NK-92 (cell line): ENCODE measurements around the gene GCNT2.
"Not testable (repeated sequence)": the region's sequence is repeated elsewhere in the genome, so short reads cannot be mapped to it uniquely, and the experiment has no call there.

Experiments
- DNase-seq: peaks from one replicate; lab custom pipeline; 2025; ENCODE audit not compliant: unreplicated experiment; lab: John Stamatoyannopoulos, UW

The GCNT2 gene

GRCh38 chr6:10600681-10601080, 79.5 kb downstream of the GCNT2 start:
- DNase-seq: not testable (repeated sequence)

- DNase-seq: no peak
These were observed 82.1 kb downstream of the GCNT2 start for GRCh38 chr6:10603219-10603618.

GRCh38 chr6:10609038-10609437, 87.9 kb downstream of the GCNT2 start:
- DNase-seq: no peak

GRCh38 chr6:10610289-10610688, 89.1 kb downstream of the GCNT2 start:
- no peak for DNase-seq

- no peak for DNase-seq
These were observed 91.0 kb downstream of the GCNT2 start for GRCh38 chr6:10612161-10612560.

GRCh38 chr6:10613077-10613476, 91.9 kb downstream of the GCNT2 start:
- no peak for DNase-seq

GRCh38 chr6:10613723-10614122, 92.6 kb downstream of the GCNT2 start:
- no peak for DNase-seq

GRCh38 chr6:10615675-10616074, 94.5 kb downstream of the GCNT2 start:
- DNase-seq: no peak

- not testable (repeated sequence) for DNase-seq
These were observed 95.1 kb downstream of the GCNT2 start for GRCh38 chr6:10616266-10616665.

GRCh38 chr6:10617008-10617696, 96.0 kb downstream of the GCNT2 start:
- no peak for DNase-seq

GRCh38 chr6:10618409-10618808, 97.3 kb downstream of the GCNT2 start:
- DNase-seq: no peak

- no peak for DNase-seq
These were observed 100.1 kb downstream of the GCNT2 start for GRCh38 chr6:10621213-10621612.

- DNase-seq: no peak
These were observed 100.7 kb downstream of the GCNT2 start for GRCh38 chr6:10621847-10622246.

GRCh38 chr6:10624836-10625235, 103.7 kb downstream of the GCNT2 start:
- no peak for DNase-seq

GRCh38 chr6:10626154-10626741, 105.1 kb downstream of the GCNT2 start:
- DNase-seq: no peak

GRCh38 chr6:10627800-10628199, 106.6 kb downstream of the GCNT2 start:
- no peak for DNase-seq

GRCh38 chr6:10630178-10630577, 109.0 kb downstream of the GCNT2 start:
- no peak for DNase-seq

GRCh38 chr6:10633216-10633615, 112.1 kb downstream of the GCNT2 start:
- no peak for DNase-seq

- DNase-seq: no peak
These were observed 119.3 kb downstream of the GCNT2 start for GRCh38 chr6:10640412-10640811.

GRCh38 chr6:10641528-10641927, 120.4 kb downstream of the GCNT2 start:
- no peak for DNase-seq

- DNase-seq: no peak
These were observed 122.1 kb downstream of the GCNT2 start for GRCh38 chr6:10643201-10643651.

- no peak for DNase-seq
These were observed 123.1 kb downstream of the GCNT2 start for GRCh38 chr6:10644225-10644624.
